Astrocyte of the spinal cord (primary cell): ENCODE data around the gene FAAP100.

Source experiments
- DNase-seq: peaks from one replicate; pipeline ENCODE4 v3.0.0; 2011; ENCODE audit warnings: low read depth, low spot score
- H3K4me3 ChIP-seq: 2 replicates; pipeline ENCODE4 v1.5.1; 2011; ENCODE audit warnings: low read depth, mild to moderate bottlenecking, low read length, moderate library complexity
- CTCF ChIP-seq: IDR thresholded peaks from 2 replicates; pipeline ENCODE4 v1.5.1; 2012; ENCODE audit warnings: low read depth, mild to moderate bottlenecking, low read length, inconsistent platforms
- in situ Hi-C: cut with HindIII; loops from 2 replicates; pipeline ENCODE4 v1.10.0; 2017; ENCODE audit warnings: low sequenced_read_pairs

The FAAP100 gene

GRCh38 chr17:81489998-81490992 is 61.9 kb downstream of the FAAP100 start:
- no peak for DNase-seq
- no peak overlapping the region for H3K4me3 ChIP-seq
- in situ Hi-C loops = no loop called here
- TF ChIP-seq CTCF = no peak
